Panc1 (cell line): ENCODE measurements around the gene FAM98B. TPM values are rescaled to one million over a fixed set of nuclear protein-coding genes. Genes with fewer than 3 reads are reported as not detected.

Experiments used
- ATAC-seq: fragments of 200-7000 bp; cut with Tn5 transposase; 2 replicates; pipeline ENCODE4 v1.9.1; 2020; ENCODE audit warnings: mild to moderate bottlenecking, moderate library complexity
- BruUV-seq: library from RNA; stranded (reverse); fragments of 400-500 nt; replicated peaks from 2 replicates; lab custom pipeline; 2021; lab: Mats Ljungman, UMichigan
- CTCF ChIA-PET: fragments of 300-600 bp; sonication (Branson Sonifier 250); formaldehyde crosslinking; loops from one replicate; lab custom pipeline; 2022; ENCODE audit warnings: antibody characterized with exemption; lab: Charles Lee
- POLR2A ChIA-PET: fragments of 300-600 bp; sonication (Branson Sonifier 250); formaldehyde crosslinking; loops from one replicate; lab custom pipeline; 2022; ENCODE audit warnings: antibody characterized with exemption; lab: Charles Lee
- DNase-seq: peaks from one replicate; pipeline ENCODE4 v3.0.0-alpha.2; 2010; ENCODE audit warnings: low read depth, low spot score
- H3K27ac ChIP-seq: 2 replicates; pipeline ENCODE4 v1.5.1; 2011; ENCODE audit warnings: mild to moderate bottlenecking, low read length, inconsistent platforms
- H3K27me3 ChIP-seq: fragments of 200-500 bp; sonication (Bioruptor generic); 2 replicates; pipeline ENCODE4 v1.6.0; 2014; ENCODE audit warnings: low read length, inconsistent platforms; ENCODE audit not compliant: control insufficient read depth, insufficient read depth
- H3K36me3 ChIP-seq: fragments of 200-500 bp; sonication (Bioruptor generic); 2 replicates; pipeline ENCODE4 v1.5.1; 2014; ENCODE audit warnings: inconsistent platforms, mild to moderate bottlenecking, low read length, moderate library complexity; ENCODE audit not compliant: control insufficient read depth, insufficient read depth
- H3K4me1 ChIP-seq: 2 replicates; pipeline ENCODE4 v1.5.1; 2011; ENCODE audit warnings: inconsistent platforms, mild to moderate bottlenecking, low read length, moderate library complexity; ENCODE audit not compliant: control insufficient read depth, insufficient read depth
- H3K4me3 ChIP-seq, 2 experiments: 2 replicates each; pipeline ENCODE4 v1.5.1; 2011 to 2012; ENCODE audit warnings: low read depth in 2 of 2, low read length in 2 of 2, mild to moderate bottlenecking in 2 of 2, inconsistent platforms in 1 of 2, moderate library complexity in 1 of 2
- H3K9me3 ChIP-seq: fragments of 200-500 bp; sonication (Bioruptor generic); 2 replicates; pipeline ENCODE4 v1.5.1; 2014; ENCODE audit warnings: low read depth, mild to moderate bottlenecking, inconsistent platforms, low read length, moderate library complexity; ENCODE audit not compliant: control insufficient read depth, insufficient read depth
- POLR2AphosphoS5 ChIP-seq: IDR thresholded peaks from 2 replicates; pipeline ENCODE4 v1.6.1; 2012; ENCODE audit warnings: mild to moderate bottlenecking, low read depth, low read length, moderate library complexity
- SIN3A ChIP-seq: IDR thresholded peaks from 2 replicates; pipeline ENCODE4 v1.6.1; 2012; ENCODE audit warnings: low read depth, mild to moderate bottlenecking, low read length, moderate library complexity, borderline replicate concordance; ENCODE audit not compliant: insufficient read depth
- TCF7L2 ChIP-seq: IDR thresholded peaks from 2 replicates; pipeline ENCODE4 v1.6.1; 2011; ENCODE audit warnings: mild to moderate bottlenecking, low read depth, low read length, inconsistent platforms
- in situ Hi-C: cut with HindIII; loops from 2 replicates; pipeline ENCODE4 v1.10.0; 2016; ENCODE audit warnings: low sequenced_read_pairs, low pct_unique_long_range_greater_than_20kb
- intact Hi-C: fragments of 100-400 bp; cut with micrococcal nuclease; formaldehyde crosslinking; loops from one replicate; pipeline ENCODE4 v1.10.0; 2022; ENCODE audit not compliant: unreplicated experiment
- total RNA-seq: library from RNA; stranded (reverse); gene quantifications from one replicate; pipeline ENCODE4 v1.2.1, GENCODE V29; 2021; ENCODE audit not compliant: unreplicated experiment
- TF ChIP-seq, protein P1 (sequence below), 2 experiments: IDR thresholded peaks; 2 replicates each; pipeline ENCODE4 v1.6.1; 2011 to 2012; ENCODE audit warnings: low read depth in 2 of 2, control low read depth in 1 of 2, low read length in 1 of 2, mild to moderate bottlenecking in 1 of 2, moderate library complexity in 1 of 2; ENCODE audit not compliant: insufficient read depth in 1 of 2
- TF ChIP-seq, protein P2 (sequence below): fragments of 450-650 bp; IDR thresholded peaks from 2 replicates; pipeline ENCODE4 v1.5.1; 2017; ENCODE audit warnings: mild to moderate bottlenecking

The FAM98B gene
- total RNA-seq, 1 experiment from 2014 or later: 32.5 TPM

DNA sequence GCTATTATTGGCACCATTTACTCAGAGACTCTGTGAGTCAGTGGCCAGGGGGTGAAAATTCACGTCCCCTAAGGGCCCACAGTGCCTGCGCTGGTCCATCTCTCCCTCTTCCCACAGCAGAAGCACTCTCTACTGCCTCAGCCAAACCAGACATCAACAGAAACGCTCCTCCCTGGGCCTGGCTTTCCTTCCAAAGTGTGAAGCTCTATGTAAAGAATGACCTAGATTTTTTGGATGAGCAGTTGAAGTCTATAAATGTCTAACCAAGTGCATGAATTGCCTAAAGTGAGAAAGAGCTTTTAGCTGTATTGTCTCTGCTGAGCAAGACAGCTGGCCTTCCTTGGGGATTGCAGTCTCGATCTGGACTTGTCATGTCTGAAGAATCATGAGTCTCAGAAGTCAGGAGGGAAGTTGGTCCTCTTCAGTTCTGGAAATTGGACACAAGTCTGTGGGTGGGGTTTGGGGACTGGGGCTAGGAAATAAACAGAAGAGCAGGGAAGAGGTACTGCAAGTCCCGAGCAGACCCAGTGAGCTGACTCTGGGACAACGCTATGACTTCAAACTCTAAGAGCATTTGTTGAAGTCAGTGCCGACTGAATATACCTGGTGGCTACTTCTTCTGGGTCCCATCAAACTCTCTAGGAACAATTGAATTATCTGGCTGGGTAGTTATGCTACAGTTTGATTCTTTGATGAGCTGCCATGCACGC lies 81.7 kb downstream of the FAM98B start:
- intact Hi-C loops: no loop called here
- in situ Hi-C loops: no loop called here
- H3K36me3 ChIP-seq: no peaks in the 10 kb centered on the region
- TF ChIP-seq POLR2AphosphoS5 (no peak), TCF7L2 (no peak), SIN3A (no peak)
- TF ChIP-seq, protein P1, sequence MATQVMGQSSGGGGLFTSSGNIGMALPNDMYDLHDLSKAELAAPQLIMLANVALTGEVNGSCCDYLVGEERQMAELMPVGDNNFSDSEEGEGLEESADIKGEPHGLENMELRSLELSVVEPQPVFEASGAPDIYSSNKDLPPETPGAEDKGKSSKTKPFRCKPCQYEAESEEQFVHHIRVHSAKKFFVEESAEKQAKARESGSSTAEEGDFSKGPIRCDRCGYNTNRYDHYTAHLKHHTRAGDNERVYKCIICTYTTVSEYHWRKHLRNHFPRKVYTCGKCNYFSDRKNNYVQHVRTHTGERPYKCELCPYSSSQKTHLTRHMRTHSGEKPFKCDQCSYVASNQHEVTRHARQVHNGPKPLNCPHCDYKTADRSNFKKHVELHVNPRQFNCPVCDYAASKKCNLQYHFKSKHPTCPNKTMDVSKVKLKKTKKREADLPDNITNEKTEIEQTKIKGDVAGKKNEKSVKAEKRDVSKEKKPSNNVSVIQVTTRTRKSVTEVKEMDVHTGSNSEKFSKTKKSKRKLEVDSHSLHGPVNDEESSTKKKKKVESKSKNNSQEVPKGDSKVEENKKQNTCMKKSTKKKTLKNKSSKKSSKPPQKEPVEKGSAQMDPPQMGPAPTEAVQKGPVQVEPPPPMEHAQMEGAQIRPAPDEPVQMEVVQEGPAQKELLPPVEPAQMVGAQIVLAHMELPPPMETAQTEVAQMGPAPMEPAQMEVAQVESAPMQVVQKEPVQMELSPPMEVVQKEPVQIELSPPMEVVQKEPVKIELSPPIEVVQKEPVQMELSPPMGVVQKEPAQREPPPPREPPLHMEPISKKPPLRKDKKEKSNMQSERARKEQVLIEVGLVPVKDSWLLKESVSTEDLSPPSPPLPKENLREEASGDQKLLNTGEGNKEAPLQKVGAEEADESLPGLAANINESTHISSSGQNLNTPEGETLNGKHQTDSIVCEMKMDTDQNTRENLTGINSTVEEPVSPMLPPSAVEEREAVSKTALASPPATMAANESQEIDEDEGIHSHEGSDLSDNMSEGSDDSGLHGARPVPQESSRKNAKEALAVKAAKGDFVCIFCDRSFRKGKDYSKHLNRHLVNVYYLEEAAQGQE (IDR thresholded peaks at IDR 0.05; ENCODE audit: insufficient read depth in 1 of 2, low read depth in 2 of 2, low read length in 1 of 2): no peak
- TF ChIP-seq, protein P2, sequence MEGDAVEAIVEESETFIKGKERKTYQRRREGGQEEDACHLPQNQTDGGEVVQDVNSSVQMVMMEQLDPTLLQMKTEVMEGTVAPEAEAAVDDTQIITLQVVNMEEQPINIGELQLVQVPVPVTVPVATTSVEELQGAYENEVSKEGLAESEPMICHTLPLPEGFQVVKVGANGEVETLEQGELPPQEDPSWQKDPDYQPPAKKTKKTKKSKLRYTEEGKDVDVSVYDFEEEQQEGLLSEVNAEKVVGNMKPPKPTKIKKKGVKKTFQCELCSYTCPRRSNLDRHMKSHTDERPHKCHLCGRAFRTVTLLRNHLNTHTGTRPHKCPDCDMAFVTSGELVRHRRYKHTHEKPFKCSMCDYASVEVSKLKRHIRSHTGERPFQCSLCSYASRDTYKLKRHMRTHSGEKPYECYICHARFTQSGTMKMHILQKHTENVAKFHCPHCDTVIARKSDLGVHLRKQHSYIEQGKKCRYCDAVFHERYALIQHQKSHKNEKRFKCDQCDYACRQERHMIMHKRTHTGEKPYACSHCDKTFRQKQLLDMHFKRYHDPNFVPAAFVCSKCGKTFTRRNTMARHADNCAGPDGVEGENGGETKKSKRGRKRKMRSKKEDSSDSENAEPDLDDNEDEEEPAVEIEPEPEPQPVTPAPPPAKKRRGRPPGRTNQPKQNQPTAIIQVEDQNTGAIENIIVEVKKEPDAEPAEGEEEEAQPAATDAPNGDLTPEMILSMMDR: no peak
- H3K4me3 ChIP-seq: no peak overlapping the region
- no TSS peak for BruUV-seq
- ATAC-seq (no peak), DNase-seq (no peak)
- no peaks in the 10 kb centered on the region; the same call in 1 of the 2 replicates for H3K27me3 ChIP-seq
- H3K9me3 ChIP-seq: no peaks in the 10 kb centered on the region
- H3K27ac ChIP-seq: no peak overlapping the region
- ChIA-PET POLR2A (no interaction called here), CTCF (interaction anchor here (0.6 kb wide), 1 partner anchor 210 kb away, joined by 3 read pairs; no protein-coding TSS in a partner anchor)
- no peaks in the 10 kb centered on the region for H3K4me1 ChIP-seq

DNA sequence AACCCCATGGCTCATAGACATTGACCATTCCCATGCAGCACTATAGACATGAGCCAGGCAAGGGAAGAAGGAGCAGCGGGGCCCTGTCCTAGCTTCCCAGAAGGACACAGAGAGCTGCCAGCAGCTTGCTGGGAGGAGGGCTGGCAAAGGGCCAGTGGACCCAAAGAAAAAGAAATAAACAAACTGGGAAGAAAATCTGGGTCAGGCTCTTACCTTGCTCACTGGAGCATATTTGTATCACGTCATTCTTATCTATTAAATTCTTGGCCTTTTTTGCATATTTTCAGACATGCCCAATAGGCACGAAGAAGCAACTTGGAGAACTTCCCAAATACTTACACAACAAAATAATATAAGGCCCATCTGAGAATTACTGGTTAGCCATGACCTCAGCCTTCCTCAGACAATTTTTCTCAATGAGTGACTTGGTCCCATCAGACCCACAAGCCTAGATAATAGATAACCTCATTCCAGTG lies 82.3 kb downstream of the FAM98B start:
- POLR2A ChIA-PET: no interaction called here

More for the DNA sequence above, 82.3 kb downstream of the FAM98B start:
- H3K4me1 ChIP-seq: no peaks in the 10 kb centered on the region
- H3K27ac ChIP-seq: no peak overlapping the region
- H3K4me3 ChIP-seq: no peak overlapping the region
- TF ChIP-seq SIN3A: no peak
- TF ChIP-seq POLR2AphosphoS5: no peak
- TF ChIP-seq, protein P1 (IDR thresholded peaks at IDR 0.05; ENCODE audit: insufficient read depth in 1 of 2, low read depth in 2 of 2, low read length in 1 of 2): no peak
- TF ChIP-seq, protein P2: no peak
- TF ChIP-seq TCF7L2: no peak
- in situ Hi-C loops (no loop called here), intact Hi-C loops (no loop called here)
- no TSS peak for BruUV-seq
- no peaks in the 10 kb centered on the region for H3K9me3 ChIP-seq
- CTCF ChIA-PET: interaction anchor here (0.6 kb wide), 1 partner anchor 209 kb away, joined by 3 read pairs; no protein-coding TSS in a partner anchor
- DNase-seq (no peak), ATAC-seq (no peak)
- no peaks in the 10 kb centered on the region for H3K36me3 ChIP-seq
- H3K27me3 ChIP-seq: no peaks in the 10 kb centered on the region; the same call in 1 of the 2 replicates
